Measurements from ENCODE around the gene UROC1. TPM values are rescaled to one million over a fixed set of nuclear protein-coding genes. Genes with fewer than 3 reads are reported as not detected.
A peak's percentile ranks its signal among the peaks of the same experiment; 100 is the strongest.

UROC1 gene
- total RNA-seq, 1 experiment from 2014 or later, result not detected

DNA sequence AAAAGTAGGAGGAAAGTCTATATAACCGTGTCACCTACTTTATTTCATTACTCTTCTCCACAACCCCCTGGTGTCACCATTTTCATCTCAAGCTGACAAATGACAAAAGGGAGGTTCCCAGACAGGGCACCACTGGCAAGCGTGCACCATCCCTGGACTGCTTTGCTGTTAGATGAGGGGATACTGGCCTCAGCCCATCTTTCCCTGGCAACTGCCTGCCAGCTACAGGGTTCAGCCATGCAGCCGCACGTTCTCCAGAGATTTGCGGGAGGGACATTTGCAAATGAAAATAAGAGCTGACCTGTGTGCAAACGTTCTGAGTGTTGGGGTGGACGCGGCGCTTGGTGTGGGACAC lies 660 bp downstream of the UROC1 start:
- DNase-seq (ENCODE audit: low spot score), result no peak

GRCh38 chr3:126516152-126516935 lies 1.2 kb downstream of the UROC1 start:
- no peak for DNase-seq (ENCODE audit: low spot score)

GRCh38 chr3:126515066-126515706 lies 2.4 kb downstream of the UROC1 start:
- DNase-seq (ENCODE audit: low spot score), result no peak

GRCh38 chr3:126514161-126514560 lies 3.4 kb downstream of the UROC1 start:
- no peak for DNase-seq (ENCODE audit: low spot score)

DNA sequence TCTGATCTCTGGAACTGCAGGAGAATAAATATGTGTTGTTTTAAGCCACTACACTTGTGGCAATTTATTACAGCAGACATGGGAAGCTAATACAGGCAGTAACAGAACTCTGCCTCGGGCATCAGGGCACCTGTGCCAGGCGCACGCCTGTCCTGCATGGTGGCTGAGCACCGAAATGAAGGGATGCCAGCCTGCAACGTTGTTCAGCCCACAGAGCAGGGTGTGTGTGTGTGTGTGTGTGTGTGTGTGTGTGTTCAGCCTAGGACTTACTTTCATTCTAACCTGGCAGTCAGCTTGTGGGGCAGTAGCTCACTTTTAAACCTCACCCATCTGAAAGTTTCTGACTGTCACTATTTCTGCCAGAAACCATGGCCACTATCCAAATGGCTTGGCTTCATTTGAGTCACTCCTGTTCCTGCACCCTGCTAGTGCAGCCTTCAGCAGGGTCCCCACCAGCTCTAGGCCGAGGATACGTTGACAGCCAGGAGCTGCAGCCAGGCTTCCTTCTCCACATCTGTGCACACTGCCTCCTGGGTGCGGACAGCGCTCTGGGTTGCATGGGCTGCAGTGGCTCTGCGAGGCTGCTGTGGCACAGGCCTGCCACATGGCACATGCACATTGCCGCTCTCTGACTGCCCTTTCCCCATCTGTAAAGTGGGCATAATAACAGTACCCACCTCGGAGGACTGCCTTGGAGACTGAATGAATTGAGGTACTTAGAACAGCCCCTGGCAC lies 4.5 kb downstream of the UROC1 start:
- DNase-seq (ENCODE audit: low spot score), result no peak

GRCh38 chr3:126512026-126512425 lies 5.5 kb downstream of the UROC1 start:
- peak; percentile 47 for DNase-seq (ENCODE audit: low spot score)

GRCh38 chr3:126511291-126511690 lies 6.3 kb downstream of the UROC1 start:
- DNase-seq (ENCODE audit: low spot score), result no peak

- DNase-seq (ENCODE audit: low spot score), result no peak
These were observed 7.2 kb downstream of the UROC1 start for GRCh38 chr3:126510308-126510910.

GRCh38 chr3:126509597-126510307 lies 7.8 kb downstream of the UROC1 start:
- DNase-seq (ENCODE audit: low spot score), result no peak

DNA sequence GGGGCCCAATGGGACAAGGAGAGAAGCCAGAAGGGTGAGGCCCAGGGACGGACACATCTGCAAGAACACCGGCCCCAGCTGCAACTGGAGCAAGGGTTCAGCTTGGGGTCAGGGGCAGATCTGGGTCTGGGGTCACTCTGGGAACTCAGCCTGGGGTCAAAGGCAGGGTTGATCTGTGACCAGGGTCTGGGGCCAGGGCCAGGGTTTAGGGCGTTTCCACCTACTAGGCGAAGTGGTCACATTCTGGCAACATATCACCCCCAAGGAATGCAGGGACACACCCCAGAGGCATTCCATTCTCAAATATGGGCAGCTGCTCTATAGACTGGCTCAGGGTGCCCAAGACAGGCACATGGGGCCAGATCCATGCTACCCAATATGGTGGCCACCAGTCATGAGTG lies 9.0 kb downstream of the UROC1 start:
- no peak for DNase-seq (ENCODE audit: low spot score)

DNA sequence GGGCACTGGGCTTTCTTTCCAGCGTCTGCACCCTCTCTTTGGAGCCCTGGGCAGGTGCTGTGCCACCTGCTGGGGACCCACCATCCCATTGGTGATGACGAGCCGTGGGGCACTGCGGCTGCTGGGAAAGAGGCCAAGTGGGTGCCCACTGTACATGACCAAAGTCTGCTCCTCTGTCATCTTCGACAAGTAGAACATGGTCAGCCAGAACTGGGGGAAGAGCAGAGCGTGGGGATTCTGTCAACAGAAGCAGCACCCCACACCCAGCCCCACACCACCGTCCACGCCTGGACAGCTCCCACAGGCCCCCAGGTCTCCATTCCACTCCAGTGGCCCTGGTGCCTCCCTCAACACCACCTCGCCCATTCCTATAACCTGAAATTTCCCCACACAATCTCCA lies 9.7 kb downstream of the UROC1 start:
- DNase-seq (ENCODE audit: low spot score), result no peak

GRCh38 chr3:126503701-126504100 lies 13.9 kb downstream of the UROC1 start:
- DNase-seq (ENCODE audit: low spot score), result no peak

DNA sequence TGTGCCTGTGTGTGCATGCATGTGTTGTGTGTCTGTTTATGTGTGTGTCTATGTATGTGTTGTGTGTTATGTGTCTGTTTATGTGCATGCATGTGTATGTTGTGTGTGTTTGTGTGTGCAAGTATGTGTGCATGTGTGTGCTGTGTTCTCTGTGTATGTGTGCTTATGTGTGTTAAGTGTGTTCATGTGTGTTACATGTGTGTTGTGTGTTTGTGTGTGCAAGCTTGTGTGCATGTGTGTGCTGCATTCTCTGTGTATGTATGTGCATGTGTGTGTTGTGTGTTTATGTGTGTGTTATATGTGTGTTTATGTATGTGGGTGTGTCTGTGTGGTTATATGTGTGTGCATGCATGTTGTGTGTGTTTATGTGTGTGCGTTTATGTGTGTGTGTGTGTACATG lies 14.9 kb downstream of the UROC1 start:
- DNase-seq (ENCODE audit: low spot score), result no peak

GRCh38 chr3:126501736-126502135 lies 15.8 kb downstream of the UROC1 start:
- DNase-seq (ENCODE audit: low spot score), result no peak

DNA sequence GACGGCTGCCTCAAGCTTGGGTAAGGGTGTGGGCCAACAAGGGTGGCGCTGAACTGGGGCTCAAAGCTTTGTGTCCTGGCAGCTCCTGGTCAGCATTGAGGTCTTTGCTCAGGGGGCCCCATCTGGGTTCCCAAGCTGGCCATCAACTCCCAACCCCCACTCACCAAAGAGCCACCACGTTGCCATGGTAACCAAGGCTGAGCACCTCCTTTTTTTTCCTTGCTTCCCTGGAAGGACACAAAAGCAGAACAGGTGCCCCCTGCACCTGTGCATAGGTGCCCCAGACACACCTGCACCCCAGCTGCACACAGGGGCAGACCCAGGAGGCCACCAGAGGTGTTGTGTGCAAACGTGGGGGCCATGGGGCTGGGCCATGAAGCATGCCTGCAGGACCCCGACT lies 16.5 kb downstream of the UROC1 start:
- no peak for DNase-seq (ENCODE audit: low spot score)

DNA sequence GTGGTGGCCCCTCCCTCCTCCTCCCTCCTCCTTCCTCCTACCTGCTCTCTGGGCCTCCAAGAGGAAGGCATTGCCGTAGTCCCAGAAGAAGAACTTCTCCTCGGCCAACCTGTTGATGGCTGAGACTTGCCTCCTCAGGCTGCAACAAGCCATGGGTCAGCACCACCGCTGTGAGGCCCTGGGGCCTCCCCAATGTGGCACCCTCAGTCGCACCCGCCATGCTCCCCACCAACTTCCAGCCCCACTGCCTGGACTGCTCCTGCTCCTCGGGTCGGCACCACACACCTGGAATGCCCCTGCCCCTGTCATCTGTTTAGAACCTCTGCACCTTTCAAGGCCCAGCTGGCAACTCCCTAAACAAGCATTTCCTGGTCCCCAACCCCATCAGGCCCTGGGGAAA lies 17.6 kb downstream of the UROC1 start:
- no peak for DNase-seq (ENCODE audit: low spot score)

- DNase-seq (ENCODE audit: low spot score), result no peak
These were observed 18.2 kb downstream of the UROC1 start for GRCh38 chr3:126499401-126499800.

GRCh38 chr3:126498929-126499328 lies 18.6 kb downstream of the UROC1 start:
- no peak for DNase-seq (ENCODE audit: low spot score)

GRCh38 chr3:126498461-126498860 lies 19.1 kb downstream of the UROC1 start:
- DNase-seq (ENCODE audit: low spot score), result no peak

DNA sequence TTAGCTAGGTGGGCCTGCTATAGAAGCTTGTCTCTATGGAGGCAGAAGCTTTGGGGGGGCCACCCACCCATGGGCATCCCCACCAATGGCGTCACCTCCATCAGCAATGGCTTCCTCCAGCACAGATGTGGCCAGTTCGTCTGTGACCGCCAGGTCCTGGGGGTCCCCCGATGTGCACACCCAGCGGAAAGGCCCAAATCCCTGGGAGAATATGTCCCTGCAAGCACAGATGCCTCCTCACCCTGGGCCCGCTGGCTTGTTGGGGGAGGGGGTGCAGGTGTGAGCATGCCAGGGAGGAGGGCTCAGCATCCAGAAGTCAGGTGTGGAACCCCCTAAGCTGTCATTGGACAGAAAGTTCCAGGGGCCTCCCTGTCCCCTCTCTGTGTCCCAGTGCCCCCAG lies 19.6 kb downstream of the UROC1 start:
- DNase-seq (ENCODE audit: low spot score), result no peak

- no peak for DNase-seq (ENCODE audit: low spot score)
These were observed 20.4 kb downstream of the UROC1 start for GRCh38 chr3:126496894-126497850.
